Glutamatergic neuron (in vitro differentiated cells): Measurements from ENCODE around the gene GALNT7. TPM values are rescaled to one million over a fixed set of nuclear protein-coding genes. Genes with fewer than 3 reads are reported as not detected.

Source experiments
- DNase-seq: peaks from one replicate; pipeline ENCODE4 v3.0.0; 2022
- H3K27ac Mint-ChIP-seq: one replicate; pipeline ENCODE4 v1.8.0; 2020; ENCODE audit warnings: mild to moderate bottlenecking, mixed read lengths, inconsistent platforms; ENCODE audit not compliant: unreplicated experiment
- H3K27me3 Mint-ChIP-seq: one replicate; pipeline ENCODE4 v1.8.0; 2020; ENCODE audit warnings: mild to moderate bottlenecking, moderate library complexity, mixed read lengths, inconsistent platforms; ENCODE audit not compliant: unreplicated experiment
- H3K36me3 Mint-ChIP-seq: one replicate; pipeline ENCODE4 v1.8.0; 2020; ENCODE audit warnings: mild to moderate bottlenecking, mixed read lengths, inconsistent platforms; ENCODE audit not compliant: unreplicated experiment
- H3K4me1 Mint-ChIP-seq: one replicate; pipeline ENCODE4 v1.8.0; 2020; ENCODE audit warnings: mild to moderate bottlenecking, low read depth, mixed read lengths, inconsistent platforms; ENCODE audit not compliant: unreplicated experiment
- H3K4me3 Mint-ChIP-seq: one replicate; pipeline ENCODE4 v1.8.0; 2020; ENCODE audit warnings: mild to moderate bottlenecking, mixed read lengths, inconsistent platforms; ENCODE audit not compliant: unreplicated experiment
- H3K9me3 Mint-ChIP-seq: one replicate; pipeline ENCODE4 v1.8.0; 2020; ENCODE audit warnings: mild to moderate bottlenecking, moderate library complexity, mixed read lengths, inconsistent platforms; ENCODE audit not compliant: unreplicated experiment
- total RNA-seq: library from RNA; stranded (reverse); fragmentation: NEBNext Ultra II Directional; extraction: Animal tissue kit (Norgen Biotek cat#: 25700); gene quantifications from one replicate; pipeline ENCODE4 v1.2.1, GENCODE V29; 2021; ENCODE audit not compliant: unreplicated experiment
- TF ChIP-seq, protein P1 (sequence below): fragments of 200-600 bp; sonication (generic); IDR thresholded peaks from one replicate; pipeline ENCODE4 v1.5.0; 2021; ENCODE audit not compliant: partially characterized antibody, unreplicated experiment

The GALNT7 gene
- total RNA-seq, 1 donor from 2014 or later, result 17.9 TPM

DNA sequence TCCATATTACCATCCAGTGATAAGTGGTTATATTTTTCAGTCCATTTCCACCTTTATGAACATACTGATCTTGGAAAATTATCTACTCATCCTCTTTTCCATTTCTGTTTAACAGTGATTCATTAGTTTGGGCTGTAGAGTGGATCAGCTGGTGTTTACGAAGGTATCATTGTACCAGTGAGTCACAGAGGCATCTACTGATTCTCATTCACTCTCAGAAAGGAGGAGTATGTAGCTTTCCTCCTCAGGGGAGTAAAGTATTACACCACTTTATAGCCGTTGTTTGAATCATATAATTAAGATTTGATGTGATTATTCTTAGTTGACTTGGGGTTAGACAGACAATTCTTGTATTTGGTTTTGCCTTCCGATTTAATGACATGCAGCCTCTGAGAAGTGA lies 74.7 kb downstream of the GALNT7 start:
- Mint-ChIP-seq H3K4me1 (peaks cover 44% of the 10 kb centered on the region), H3K27me3 (no peaks in the 10 kb centered on the region), H3K9me3 (no peaks in the 10 kb centered on the region), H3K36me3 (no peaks in the 10 kb centered on the region), H3K4me3 (no peak overlapping the region), H3K27ac (no peak overlapping the region)
- TF ChIP-seq, protein P1, sequence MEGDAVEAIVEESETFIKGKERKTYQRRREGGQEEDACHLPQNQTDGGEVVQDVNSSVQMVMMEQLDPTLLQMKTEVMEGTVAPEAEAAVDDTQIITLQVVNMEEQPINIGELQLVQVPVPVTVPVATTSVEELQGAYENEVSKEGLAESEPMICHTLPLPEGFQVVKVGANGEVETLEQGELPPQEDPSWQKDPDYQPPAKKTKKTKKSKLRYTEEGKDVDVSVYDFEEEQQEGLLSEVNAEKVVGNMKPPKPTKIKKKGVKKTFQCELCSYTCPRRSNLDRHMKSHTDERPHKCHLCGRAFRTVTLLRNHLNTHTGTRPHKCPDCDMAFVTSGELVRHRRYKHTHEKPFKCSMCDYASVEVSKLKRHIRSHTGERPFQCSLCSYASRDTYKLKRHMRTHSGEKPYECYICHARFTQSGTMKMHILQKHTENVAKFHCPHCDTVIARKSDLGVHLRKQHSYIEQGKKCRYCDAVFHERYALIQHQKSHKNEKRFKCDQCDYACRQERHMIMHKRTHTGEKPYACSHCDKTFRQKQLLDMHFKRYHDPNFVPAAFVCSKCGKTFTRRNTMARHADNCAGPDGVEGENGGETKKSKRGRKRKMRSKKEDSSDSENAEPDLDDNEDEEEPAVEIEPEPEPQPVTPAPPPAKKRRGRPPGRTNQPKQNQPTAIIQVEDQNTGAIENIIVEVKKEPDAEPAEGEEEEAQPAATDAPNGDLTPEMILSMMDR, result no peak
- DNase-seq, result no peak

DNA sequence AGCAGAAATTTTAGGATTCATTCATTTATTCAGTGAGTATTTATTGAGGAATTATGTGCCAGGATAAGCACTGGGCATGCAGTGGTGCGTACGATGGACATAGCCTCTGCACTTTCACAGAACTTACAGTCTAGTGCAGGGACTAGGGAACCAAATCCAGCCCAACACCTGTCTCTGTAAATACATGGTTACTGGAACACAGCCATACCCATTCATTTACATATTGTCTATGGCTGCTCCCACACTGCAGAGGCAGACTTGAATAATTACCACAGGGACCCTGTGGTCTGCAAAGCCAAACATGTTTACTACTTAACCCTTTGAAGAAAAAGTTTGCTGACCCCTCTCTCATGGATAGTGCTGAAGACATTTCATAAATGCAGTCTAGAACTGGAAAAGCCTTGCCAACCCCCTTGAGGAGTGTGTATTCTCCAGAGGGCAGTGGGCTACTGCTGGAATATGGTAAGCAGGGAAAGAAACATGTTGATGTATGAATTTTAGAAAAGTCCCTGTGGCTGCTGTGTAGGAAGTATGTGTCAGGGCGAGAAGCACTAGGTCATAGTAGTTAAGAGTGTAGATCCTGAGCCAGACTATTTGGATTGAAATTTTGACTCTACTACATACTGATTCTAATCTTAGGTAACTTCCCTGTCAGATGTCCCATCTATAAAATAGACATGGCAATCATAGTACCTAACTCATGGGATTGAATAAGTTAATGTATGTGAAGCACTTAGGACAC lies 75.5 kb downstream of the GALNT7 start:
- Mint-ChIP-seq H3K36me3 (no peaks in the 10 kb centered on the region), H3K27ac (no peak overlapping the region), H3K27me3 (no peaks in the 10 kb centered on the region), H3K4me1 (peaks cover 41% of the 10 kb centered on the region), H3K9me3 (no peaks in the 10 kb centered on the region), H3K4me3 (no peak overlapping the region)
- no peak for DNase-seq
- TF ChIP-seq, protein P1, result no peak

DNA sequence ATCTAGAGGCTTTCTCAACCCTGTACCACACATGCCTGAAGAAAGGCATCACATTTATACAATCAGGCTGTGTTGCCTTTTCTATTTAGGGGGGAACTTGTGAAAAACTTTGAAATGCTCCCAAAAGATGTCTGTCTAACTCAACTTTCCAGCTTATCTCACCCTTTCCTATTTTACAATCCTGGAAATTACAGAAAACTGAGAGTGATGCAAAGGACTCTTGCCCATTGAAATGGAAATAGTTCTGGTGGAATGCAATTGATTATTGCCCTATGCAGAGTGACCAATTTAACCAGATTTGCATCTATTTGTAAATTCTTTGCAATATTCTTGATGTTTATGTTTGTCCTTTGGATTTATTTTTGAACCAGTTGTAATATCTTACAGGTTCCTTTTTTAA lies 77.3 kb downstream of the GALNT7 start:
- Mint-ChIP-seq H3K4me1 (peaks cover 41% of the 10 kb centered on the region), H3K27ac (no peak overlapping the region), H3K9me3 (no peaks in the 10 kb centered on the region), H3K4me3 (no peak overlapping the region), H3K27me3 (no peaks in the 10 kb centered on the region), H3K36me3 (no peaks in the 10 kb centered on the region)
- TF ChIP-seq, protein P1, result no peak
- DNase-seq, result no peak

DNA sequence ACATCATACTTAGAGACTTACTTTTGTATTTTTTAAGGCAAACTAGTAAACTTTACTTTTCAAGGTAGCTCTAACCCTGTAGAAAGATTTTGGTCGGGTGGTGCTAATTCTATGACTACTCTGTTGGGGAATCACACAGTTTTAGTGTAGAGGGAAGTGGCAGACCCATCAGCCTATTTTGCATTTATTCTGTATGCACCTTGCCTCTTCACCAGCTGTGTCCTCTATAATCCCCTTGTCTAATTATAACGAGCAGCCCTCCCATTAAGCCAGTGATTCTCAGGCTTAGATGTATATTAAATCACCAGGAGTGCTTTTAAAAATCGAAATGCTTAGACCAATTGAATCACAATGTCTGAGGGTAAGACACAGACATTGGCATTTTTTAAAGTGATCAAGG lies 78.1 kb downstream of the GALNT7 start:
- peak overlapping the region; percentile 28 for H3K27ac Mint-ChIP-seq
- no peaks in the 10 kb centered on the region for H3K9me3 Mint-ChIP-seq
- TF ChIP-seq, protein P1, result no peak
- no peak for DNase-seq
- no peaks in the 10 kb centered on the region for H3K27me3 Mint-ChIP-seq
- peak overlapping the region; percentile 55 for H3K4me3 Mint-ChIP-seq
- H3K4me1 Mint-ChIP-seq, result peaks cover 41% of the 10 kb centered on the region
- H3K36me3 Mint-ChIP-seq, result no peaks in the 10 kb centered on the region

DNA sequence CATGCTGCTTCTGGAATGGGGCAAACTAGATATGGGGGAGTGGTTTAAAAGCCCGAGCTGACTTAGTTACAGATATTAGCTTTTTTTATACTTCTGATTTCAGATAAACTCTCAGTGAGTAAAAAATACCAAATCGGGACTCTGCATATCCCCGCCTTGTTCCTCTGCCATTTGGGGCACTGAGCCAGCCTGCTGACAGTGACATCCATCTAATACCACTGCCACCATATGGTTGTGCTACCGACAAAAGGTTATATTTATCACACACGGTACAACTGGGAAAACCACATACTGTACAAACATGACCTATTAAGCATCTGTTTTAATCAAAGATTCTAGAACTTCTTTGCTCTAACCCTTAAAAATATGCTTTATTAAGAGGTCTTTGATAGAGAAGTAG lies 78.7 kb downstream of the GALNT7 start:
- H3K27ac Mint-ChIP-seq, result peak overlapping the region; percentile 28
- DNase-seq, result no peak
- H3K36me3 Mint-ChIP-seq, result no peaks in the 10 kb centered on the region
- H3K9me3 Mint-ChIP-seq, result no peaks in the 10 kb centered on the region
- H3K4me1 Mint-ChIP-seq, result peaks cover 41% of the 10 kb centered on the region
- no peaks in the 10 kb centered on the region for H3K27me3 Mint-ChIP-seq
- TF ChIP-seq, protein P1, result no peak
- peak overlapping the region; percentile 55 for H3K4me3 Mint-ChIP-seq
